IMR-90 (cell line): ENCODE measurements around the gene CPSF4. TPM values are rescaled to one million over a fixed set of nuclear protein-coding genes. Genes with fewer than 3 reads are reported as not detected.

Experiments
- ATAC-seq: fragments of 200-7000 bp; cut with Tn5 transposase; 2 replicates; pipeline ENCODE4 v1.9.1; 2020; ENCODE audit warnings: low read depth, mild to moderate bottlenecking, moderate library complexity
- BruUV-seq: library from RNA; stranded (reverse); fragments of 400-500 nt; replicated peaks from 2 replicates; lab custom pipeline; 2021; lab: Mats Ljungman, UMichigan
- CTCF ChIA-PET: fragments of 300-600 bp; formaldehyde crosslinking; extraction: SDS; loops from one replicate; lab custom pipeline; 2021; ENCODE audit warnings: antibody characterized with exemption; lab: Yijun Ruan, JAX
- POLR2A ChIA-PET: fragments of 300-600 bp; sonication (Branson Sonifier 250); formaldehyde crosslinking; loops from one replicate; lab custom pipeline; 2022; ENCODE audit warnings: antibody characterized with exemption; ENCODE audit not compliant: unreplicated experiment; lab: Charles Lee
- DNase-seq: peaks from one replicate; pipeline ENCODE4 v3.0.0; 2013
- H2AFZ ChIP-seq: replicated peaks from 2 replicates; pipeline ENCODE3; 2013; ENCODE audit warnings: low read length, mild to moderate bottlenecking; ENCODE audit not compliant: poor library complexity
- H2AK5ac ChIP-seq: 2 replicates; pipeline ENCODE4 v1.6.1; 2013; ENCODE audit warnings: low read depth, low read length, inconsistent platforms
- H2AK9ac ChIP-seq: replicated peaks from 2 replicates; pipeline ENCODE3; 2013; ENCODE audit warnings: mild to moderate bottlenecking, low read depth, low read length, moderate library complexity; ENCODE audit not compliant: poor library complexity
- H2BK120ac ChIP-seq: 2 replicates; pipeline ENCODE4 v1.6.1; 2013; ENCODE audit warnings: low read depth, low read length, inconsistent platforms
- H2BK15ac ChIP-seq: 3 replicates; pipeline ENCODE4 v1.6.1; 2013; ENCODE audit warnings: low read depth, low read length, inconsistent platforms
- H2BK20ac ChIP-seq: 2 replicates; pipeline ENCODE4 v1.6.1; 2013; ENCODE audit warnings: low read depth, mild to moderate bottlenecking, inconsistent platforms, low read length, moderate library complexity
- H2BK5ac ChIP-seq: 2 replicates; pipeline ENCODE4 v1.6.1; 2013; ENCODE audit warnings: mild to moderate bottlenecking, low read depth, low read length, inconsistent platforms; ENCODE audit not compliant: poor library complexity, severe bottlenecking
- H3K14ac ChIP-seq: replicated peaks from 2 replicates; pipeline ENCODE4 v1.6.1; 2013; ENCODE audit warnings: low read depth, low read length, inconsistent platforms
- H3K18ac ChIP-seq: 2 replicates; pipeline ENCODE4 v1.6.1; 2013; ENCODE audit warnings: low read depth, low read length, control low read depth
- H3K23ac ChIP-seq: 2 replicates; pipeline ENCODE4 v1.6.1; 2013; ENCODE audit warnings: low read depth, low read length, inconsistent platforms
- H3K27ac ChIP-seq: 2 replicates; pipeline ENCODE4 v1.5.1; 2013; ENCODE audit warnings: mild to moderate bottlenecking, control low read depth, low read length; ENCODE audit not compliant: insufficient read depth
- H3K27me3 ChIP-seq: 2 replicates; pipeline ENCODE4 v1.6.1; 2013; ENCODE audit warnings: low read length; ENCODE audit not compliant: control insufficient read depth, insufficient read depth
- H3K36me3 ChIP-seq: 2 replicates; pipeline ENCODE4 v1.6.1; 2013; ENCODE audit warnings: low read length, mixed read lengths; ENCODE audit not compliant: control insufficient read depth, insufficient read depth
- H3K4ac ChIP-seq: 2 replicates; pipeline ENCODE4 v1.6.1; 2013; ENCODE audit warnings: low read depth, low read length, inconsistent platforms
- H3K4me1 ChIP-seq: 2 replicates; pipeline ENCODE4 v1.6.1; 2013; ENCODE audit warnings: low read length, mixed read lengths; ENCODE audit not compliant: control insufficient read depth, insufficient read depth
- H3K4me2 ChIP-seq: 2 replicates; pipeline ENCODE4 v1.6.1; 2013; ENCODE audit warnings: low read depth, mild to moderate bottlenecking, control low read depth, low read length, moderate library complexity
- H3K4me3 ChIP-seq: 2 replicates; pipeline ENCODE4 v1.5.1; 2013; ENCODE audit warnings: low read depth, mild to moderate bottlenecking, control low read depth, low read length, moderate library complexity; ENCODE audit not compliant: insufficient read depth
- H3K56ac ChIP-seq: 2 replicates; pipeline ENCODE4 v1.6.1; 2013; ENCODE audit warnings: low read length, inconsistent platforms; ENCODE audit not compliant: insufficient read depth; ENCODE audit errors: extremely low read depth
- H3K79me1 ChIP-seq, 2 experiments: 2 replicates each; pipeline ENCODE4 v1.6.1; 2013; ENCODE audit warnings: low read length in 2 of 2, inconsistent platforms in 1 of 2, low read depth in 1 of 2
- H3K9ac ChIP-seq: 2 replicates; pipeline ENCODE4 v1.6.1; 2013; ENCODE audit warnings: low read depth, low read length, control low read depth
- H3K9me1 ChIP-seq: 2 replicates; pipeline ENCODE4 v1.6.1; 2013; ENCODE audit warnings: low read length, inconsistent platforms; ENCODE audit not compliant: insufficient read depth
- H3K9me3 ChIP-seq: 2 replicates; pipeline ENCODE4 v1.6.1; 2013; ENCODE audit warnings: low read length; ENCODE audit not compliant: control insufficient read depth, insufficient read depth
- H4K20me1 ChIP-seq: 2 replicates; pipeline ENCODE4 v1.6.1; 2013; ENCODE audit warnings: low read length, inconsistent platforms; ENCODE audit not compliant: insufficient read depth
- H4K5ac ChIP-seq: 2 replicates; pipeline ENCODE4 v1.6.1; 2013; ENCODE audit warnings: mild to moderate bottlenecking, low read depth, low read length, control low read depth
- H4K8ac ChIP-seq, 2 experiments: 2 replicates each; pipeline ENCODE4 v1.6.1; 2013; ENCODE audit warnings: low read depth in 2 of 2, low read length in 2 of 2, control low read depth in 1 of 2, inconsistent platforms in 1 of 2
- H4K91ac ChIP-seq: 2 replicates; pipeline ENCODE4 v1.6.1; 2013; ENCODE audit warnings: low read depth, low read length, inconsistent platforms; ENCODE audit not compliant: insufficient read depth
- CEBPB ChIP-seq: IDR thresholded peaks from 2 replicates; pipeline ENCODE4 v1.6.1; 2012; ENCODE audit warnings: low read depth, low read length, improper control_type of control experiment
- CHD1 ChIP-seq: IDR thresholded peaks from 2 replicates; pipeline ENCODE4 v1.6.1; 2012; ENCODE audit warnings: low read depth, low read length, improper control_type of control experiment
- CTCF ChIP-seq: conservative IDR thresholded peaks from 2 replicates; pipeline ENCODE4 v1.5.1; 2012; ENCODE audit warnings: mild to moderate bottlenecking, low read depth, low read length, improper control_type of control experiment
- FOS ChIP-seq: fragments of 150-350 bp; IDR thresholded peaks from 2 replicates; pipeline ENCODE4 v1.6.1; 2016; ENCODE audit warnings: low read depth, low read length
- MAFK ChIP-seq: IDR thresholded peaks from 2 replicates; pipeline ENCODE4 v1.6.1; 2012; ENCODE audit warnings: low read depth, low read length, improper control_type of control experiment
- MAZ ChIP-seq: IDR thresholded peaks from 2 replicates; pipeline ENCODE4 v1.6.1; 2012; ENCODE audit warnings: low read depth, mild to moderate bottlenecking, low read length, improper control_type of control experiment, moderate library complexity, borderline replicate concordance
- NFE2L2 ChIP-seq: fragments of 150-350 bp; IDR thresholded peaks from 2 replicates; pipeline ENCODE4 v1.6.1; 2016; ENCODE audit warnings: low read depth, mild to moderate bottlenecking, low read length
- POLR2A ChIP-seq: IDR thresholded peaks from 2 replicates; pipeline ENCODE4 v1.6.1; 2012; ENCODE audit warnings: mild to moderate bottlenecking, low read depth, low read length
- RCOR1 ChIP-seq: IDR thresholded peaks from 2 replicates; pipeline ENCODE4 v1.6.1; 2012; ENCODE audit warnings: mild to moderate bottlenecking, low read length, improper control_type of control experiment; ENCODE audit not compliant: insufficient replicate concordance
- SMC3 ChIP-seq: fragments of 150-350 bp; IDR thresholded peaks from 2 replicates; pipeline ENCODE4 v1.6.1; 2016; ENCODE audit warnings: low read depth, mild to moderate bottlenecking, antibody characterized with exemption, low read length, moderate library complexity
- USF2 ChIP-seq: fragments of 150-350 bp; IDR thresholded peaks from 2 replicates; pipeline ENCODE4 v1.6.1; 2017; ENCODE audit warnings: mild to moderate bottlenecking, antibody characterized with exemption, low read length, low read depth
- WGBS, 2 experiments: methylation state at CpG; one replicate each; pipeline versions ENCODE4 v1.1.5 to v1.1.7; 2013; ENCODE audit warnings: missing lambda C conversion rate in 2 of 2; ENCODE audit not compliant: insufficient read length in 1 of 2; ENCODE audit errors: extremely low coverage in 2 of 2; 5-methylcytosine and 5-hydroxymethylcytosine counted together
- dilution Hi-C: fragments of 300-500 bp; cut with HindIII; formaldehyde crosslinking; loops from one replicate; pipeline ENCODE4 v1.14.3; 2018; ENCODE audit warnings: low sequenced_read_pairs; ENCODE audit not compliant: unreplicated experiment
- in situ Hi-C: fragments of 300-500 bp; cut with MboI; formaldehyde crosslinking; loops from 3 replicates; pipeline ENCODE4 v1.14.3; 2019; ENCODE audit warnings: low sequenced_read_pairs, inconsistent platforms, mixed read lengths
- intact Hi-C: fragments of 100-400 bp; cut with micrococcal nuclease; formaldehyde crosslinking; loops from 2 replicates; pipeline ENCODE4 v1.10.0; 2022
- polyA plus RNA-seq, 3 experiments: library from polyadenylated mRNA; depleted of rRNA; stranded (reverse); fragments of >200 nt; gene quantifications; 2 replicates each; pipeline ENCODE4 v1.2.3, GENCODE V29; 2012; ENCODE audit warnings: low replicate concordance in 1 of 3
- total RNA-seq: library from RNA; depleted of rRNA; stranded (reverse); fragments of >200 nt; gene quantifications from 2 replicates; pipeline ENCODE4 v1.2.3, GENCODE V29; 2012

The CPSF4 gene
- total and polyA plus RNA-seq, 2 of the 4 experiments (the other 2 are of a cell fraction), result 23.8 to 44.9 TPM

DNA sequence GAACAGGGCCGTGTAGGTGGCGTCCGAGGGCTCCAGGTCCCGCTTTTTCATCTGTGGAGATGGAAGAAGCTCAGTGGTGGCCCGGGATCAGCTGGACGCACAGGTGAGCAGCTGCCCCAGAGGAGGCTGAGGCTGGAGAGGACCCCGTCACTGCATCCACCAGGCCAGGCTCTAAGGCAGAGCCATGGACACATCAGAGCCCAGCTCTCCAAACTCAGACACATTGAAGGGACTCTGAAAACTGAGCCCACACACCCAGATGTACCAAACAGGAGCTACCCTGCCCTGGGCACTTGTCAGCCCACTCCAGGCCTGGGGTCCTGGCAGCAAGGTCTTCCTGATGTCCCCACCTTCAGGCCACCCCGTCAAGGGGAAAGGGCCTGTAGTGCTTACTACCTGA, 9.0 kb upstream of the CPSF4 start:
- WGBS, 2 experiments, result 100% methylated on average over 4 of the region's 8 CpGs; no CpG with 5 or more reads in 1 of the 2 experiments

More for the DNA sequence above, 9.0 kb upstream of the CPSF4 start:
- CTCF ChIA-PET, result no interaction called here
- Histone ChIP-seq H3K36me3 (peaks cover 58% of the 10 kb centered on the region), H2BK5ac (no peak overlapping the region), H2AK9ac (no peak overlapping the region), H3K18ac (no peak overlapping the region), H3K23ac (no peak overlapping the region), H3K79me1 (no peaks in the 10 kb centered on the region; a peak in 1 of 4 replicates), H3K9me1 (no peaks in the 10 kb centered on the region), H4K8ac (no peak overlapping the region), H3K27ac (no peak overlapping the region), H3K27me3 (no peaks in the 10 kb centered on the region), H3K4me2 (no peak overlapping the region), H4K91ac (no peak overlapping the region), H3K4ac (no peak overlapping the region), H4K5ac (no peak overlapping the region), H3K4me1 (no peaks in the 10 kb centered on the region), H3K9ac (no peak overlapping the region), H3K4me3 (no peak overlapping the region), H2AK5ac (no peak overlapping the region), H2BK120ac (no peak overlapping the region), H2AFZ (no peak overlapping the region), H2BK15ac (no peak overlapping the region), H4K20me1 (no peaks in the 10 kb centered on the region; the same call in 1 of the 2 replicates), H3K56ac (no peak overlapping the region), H2BK20ac (no peak overlapping the region), H3K14ac (no peak overlapping the region), H3K9me3 (no peaks in the 10 kb centered on the region)
- in situ Hi-C loops, result no loop called here
- POLR2A ChIA-PET, result no interaction called here
- no peak for TF ChIP-seq CHD1
- TF ChIP-seq POLR2A, result no peak
- TF ChIP-seq RCOR1, result no peak
- no peak for TF ChIP-seq USF2
- no peak for TF ChIP-seq MAFK
- TF ChIP-seq CTCF, result no peak
- no peak for TF ChIP-seq NFE2L2
- no peak for TF ChIP-seq CEBPB
- TF ChIP-seq FOS, result no peak
- no peak for TF ChIP-seq SMC3
- no peak for TF ChIP-seq MAZ
- intact Hi-C loops, result no loop called here
- BruUV-seq, result no TSS peak
- DNase-seq, result no peak
- no peak for ATAC-seq
- dilution Hi-C loops, result no loop called here
